GM23248 (cell line): ENCODE data around the gene MIGA1.

Source experiments
- EZH2 ChIP-seq: fragments of 200-600 bp; sonication (generic); IDR thresholded peaks from 2 replicates; pipeline ENCODE4 v1.6.1; 2018; ENCODE audit warnings: antibody characterized with exemption, mild to moderate bottlenecking; ENCODE audit not compliant: insufficient read depth, poor library complexity, severe bottlenecking
- EZH2phosphoT487 ChIP-seq: fragments of 200-600 bp; sonication (generic); IDR thresholded peaks from 2 replicates; pipeline ENCODE4 v1.6.1; 2018; ENCODE audit warnings: antibody characterized with exemption, moderate library complexity, mild to moderate bottlenecking, low read depth; ENCODE audit not compliant: insufficient read depth

GRCh38 chr1:77846966-77847365 is 67.5 kb downstream of the MIGA1 start:
- TF ChIP-seq EZH2phosphoT487 = no peak
- no peak for TF ChIP-seq EZH2
